ENCODE data around the gene GYPA. TPM values are rescaled to one million over a fixed set of nuclear protein-coding genes. Genes with fewer than 3 reads are reported as not detected.
A peak's percentile ranks its signal among the peaks of the same experiment; 100 is the strongest.

GYPA gene
- total RNA-seq, 1 donor from 2014 or later: not detected

DNA sequence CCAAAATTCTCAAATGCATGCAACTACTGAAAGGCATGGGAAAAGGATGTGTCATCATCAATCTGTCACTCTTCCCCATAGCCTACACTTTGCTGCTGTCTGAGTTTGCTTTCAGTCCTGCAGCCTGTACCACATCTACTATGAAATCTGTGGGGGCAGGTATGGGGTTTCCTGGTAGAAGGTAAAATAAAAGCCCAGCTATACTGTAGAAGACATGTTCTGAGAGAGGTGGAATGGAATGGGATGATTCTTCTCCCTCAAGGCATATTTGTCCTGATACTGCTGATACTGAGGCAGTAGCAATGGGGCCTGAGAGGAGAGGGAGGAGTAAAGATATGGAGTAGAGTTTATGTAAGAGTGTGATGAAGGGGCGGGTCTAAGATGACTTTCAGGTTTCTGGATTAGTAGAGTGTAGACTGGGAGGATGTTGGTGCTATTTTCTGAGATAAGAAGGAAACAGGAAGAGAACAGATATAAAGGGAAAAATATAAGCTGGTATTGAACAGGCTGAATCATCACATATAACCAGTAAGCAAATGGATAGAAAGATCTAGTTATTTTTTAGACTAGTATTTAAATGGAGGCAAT, 38.7 kb upstream of the GYPA start:
- DNase-seq (ENCODE audit: extremely low spot score in 2 of 2): no peak
- TF ChIP-seq POLR2AphosphoS5 (IDR thresholded peaks at IDR 0.05; ENCODE audit: insufficient read depth in 1 of 2, low read depth in 1 of 2): no peak
- no peak for TF ChIP-seq POLR2A (IDR thresholded peaks at IDR 0.05)
- TF ChIP-seq, protein P1, sequence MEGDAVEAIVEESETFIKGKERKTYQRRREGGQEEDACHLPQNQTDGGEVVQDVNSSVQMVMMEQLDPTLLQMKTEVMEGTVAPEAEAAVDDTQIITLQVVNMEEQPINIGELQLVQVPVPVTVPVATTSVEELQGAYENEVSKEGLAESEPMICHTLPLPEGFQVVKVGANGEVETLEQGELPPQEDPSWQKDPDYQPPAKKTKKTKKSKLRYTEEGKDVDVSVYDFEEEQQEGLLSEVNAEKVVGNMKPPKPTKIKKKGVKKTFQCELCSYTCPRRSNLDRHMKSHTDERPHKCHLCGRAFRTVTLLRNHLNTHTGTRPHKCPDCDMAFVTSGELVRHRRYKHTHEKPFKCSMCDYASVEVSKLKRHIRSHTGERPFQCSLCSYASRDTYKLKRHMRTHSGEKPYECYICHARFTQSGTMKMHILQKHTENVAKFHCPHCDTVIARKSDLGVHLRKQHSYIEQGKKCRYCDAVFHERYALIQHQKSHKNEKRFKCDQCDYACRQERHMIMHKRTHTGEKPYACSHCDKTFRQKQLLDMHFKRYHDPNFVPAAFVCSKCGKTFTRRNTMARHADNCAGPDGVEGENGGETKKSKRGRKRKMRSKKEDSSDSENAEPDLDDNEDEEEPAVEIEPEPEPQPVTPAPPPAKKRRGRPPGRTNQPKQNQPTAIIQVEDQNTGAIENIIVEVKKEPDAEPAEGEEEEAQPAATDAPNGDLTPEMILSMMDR (IDR thresholded peaks at IDR 0.05): no peak
- Histone ChIP-seq H3K36me3 (no peaks in the 10 kb centered on the region), H3K27ac (no peak overlapping the region), H3K4me3 (no peak overlapping the region), H3K4me1 (no peaks in the 10 kb centered on the region), H3K9me3 (no peaks in the 10 kb centered on the region), H3K27me3 (no peaks in the 10 kb centered on the region)
- intact Hi-C loops (cut with DNase I): loop anchor here (10.0 kb wide), 1 partner anchor 876 kb away; no protein-coding TSS in a partner anchor

DNA sequence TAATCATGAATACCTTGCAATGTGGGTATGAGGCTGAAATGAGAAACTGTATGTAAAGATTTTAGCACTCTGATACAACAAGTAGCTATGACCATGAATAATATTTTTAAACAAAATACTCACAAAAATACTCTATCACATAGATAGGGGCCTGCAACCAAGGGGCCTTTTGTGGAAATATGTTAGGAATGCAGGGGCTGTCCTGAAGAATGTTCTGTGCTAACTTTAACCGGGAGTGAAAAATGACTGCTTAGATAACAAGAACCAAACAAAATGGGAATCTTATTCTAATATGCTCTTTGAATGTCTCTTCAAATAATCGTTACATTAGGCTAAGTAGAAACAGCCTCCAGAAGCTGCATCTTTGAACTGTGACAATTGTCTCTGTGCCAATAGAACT, 37.9 kb upstream of the GYPA start:
- TF ChIP-seq POLR2AphosphoS5 (IDR thresholded peaks at IDR 0.05; ENCODE audit: insufficient read depth in 1 of 2, low read depth in 1 of 2) (no peak), POLR2A (IDR thresholded peaks at IDR 0.05) (no peak)
- TF ChIP-seq, protein P1 (IDR thresholded peaks at IDR 0.05): no peak
- Histone ChIP-seq H3K27ac (no peak overlapping the region), H3K27me3 (no peaks in the 10 kb centered on the region), H3K4me3 (no peak overlapping the region), H3K4me1 (no peaks in the 10 kb centered on the region), H3K36me3 (no peaks in the 10 kb centered on the region), H3K9me3 (no peaks in the 10 kb centered on the region)
- intact Hi-C loops (cut with DNase I): loop anchor here (10.0 kb wide), 1 partner anchor 876 kb away; no protein-coding TSS in a partner anchor
- no peak for DNase-seq (ENCODE audit: extremely low spot score in 2 of 2)

DNA sequence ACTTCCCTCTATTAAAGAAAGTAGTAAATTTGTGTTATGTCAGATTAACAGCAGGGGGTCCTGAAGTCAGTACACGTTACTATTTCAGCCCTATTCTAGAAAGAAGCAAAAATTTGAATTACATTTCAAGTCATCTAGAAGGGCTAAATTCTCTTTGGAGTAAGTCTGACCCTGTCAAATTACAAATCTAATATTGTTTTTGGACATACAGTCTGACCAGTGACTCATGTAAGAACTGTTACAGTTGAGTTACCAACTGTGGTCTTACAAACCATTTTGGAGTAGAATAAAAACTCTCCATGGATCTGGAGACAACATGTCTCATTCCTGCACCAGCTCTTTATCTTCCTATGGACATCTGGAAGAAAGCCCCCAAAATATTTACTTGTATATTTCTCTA, 36.0 kb upstream of the GYPA start:
- TF ChIP-seq, protein P1 (IDR thresholded peaks at IDR 0.05): no peak
- TF ChIP-seq POLR2AphosphoS5 (IDR thresholded peaks at IDR 0.05; ENCODE audit: insufficient read depth in 1 of 2, low read depth in 1 of 2) (no peak), POLR2A (IDR thresholded peaks at IDR 0.05) (no peak)
- intact Hi-C loops (cut with DNase I): loop anchor here (10.0 kb wide), 1 partner anchor 878 kb away; no protein-coding TSS in a partner anchor
- DNase-seq (ENCODE audit: extremely low spot score in 2 of 2): no peak

DNA sequence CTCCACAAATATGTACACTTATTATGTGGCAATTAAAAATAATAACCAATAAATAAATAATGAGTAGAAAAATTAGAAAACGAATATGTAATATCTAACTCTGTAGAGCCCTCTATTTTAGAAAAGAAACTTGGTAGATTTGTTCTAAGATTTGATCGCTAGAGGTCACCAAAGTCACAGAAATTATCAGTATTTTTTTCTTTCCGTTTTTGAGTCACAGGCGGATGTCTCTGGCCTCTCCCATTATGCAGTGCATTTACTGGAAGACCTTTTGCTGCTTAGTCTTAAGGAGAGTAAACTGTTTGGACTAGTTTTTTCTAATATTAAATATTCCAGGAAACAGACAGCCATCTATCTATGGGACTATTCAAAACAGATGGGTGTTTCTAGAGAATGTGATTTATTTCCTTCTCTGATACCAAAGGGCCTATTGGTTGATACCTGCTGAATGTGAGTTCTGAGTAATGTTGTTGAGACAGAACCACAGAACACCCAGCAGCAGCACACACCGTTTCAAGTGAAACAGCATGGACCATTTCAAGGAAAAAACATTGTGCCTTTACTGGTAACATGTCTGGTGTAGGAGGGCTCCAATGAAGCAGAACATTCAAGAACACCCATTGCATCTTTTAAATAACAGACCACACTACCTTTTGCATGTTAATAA, 34.0 kb upstream of the GYPA start:
- intact Hi-C loops (cut with DNase I): loop anchor here (10.0 kb wide), 1 partner anchor 880 kb away; no protein-coding TSS in a partner anchor
- Histone ChIP-seq H3K4me3 (no peak overlapping the region), H3K27me3 (no peaks in the 10 kb centered on the region), H3K27ac (no peak overlapping the region), H3K9me3 (no peaks in the 10 kb centered on the region), H3K4me1 (no peaks in the 10 kb centered on the region), H3K36me3 (no peaks in the 10 kb centered on the region)
- no peak for TF ChIP-seq POLR2A (IDR thresholded peaks at IDR 0.05)
- peak in 1 of 2 donors; percentile 31 for TF ChIP-seq POLR2AphosphoS5 (IDR thresholded peaks at IDR 0.05; ENCODE audit: insufficient read depth in 1 of 2, low read depth in 1 of 2)
- TF ChIP-seq, protein P1 (IDR thresholded peaks at IDR 0.05): peak in 2 of 3 experiments; percentile 31 to 54
- DNase-seq (ENCODE audit: extremely low spot score in 2 of 2): no peak

More for the DNA sequence above, 36.0 kb upstream of the GYPA start:
- H3K36me3 ChIP-seq: no peaks in the 10 kb centered on the region
- no peaks in the 10 kb centered on the region for H3K4me1 ChIP-seq
- no peak overlapping the region for H3K27ac ChIP-seq
- H3K27me3 ChIP-seq: no peaks in the 10 kb centered on the region
- H3K9me3 ChIP-seq: no peaks in the 10 kb centered on the region
- no peak overlapping the region for H3K4me3 ChIP-seq

DNA sequence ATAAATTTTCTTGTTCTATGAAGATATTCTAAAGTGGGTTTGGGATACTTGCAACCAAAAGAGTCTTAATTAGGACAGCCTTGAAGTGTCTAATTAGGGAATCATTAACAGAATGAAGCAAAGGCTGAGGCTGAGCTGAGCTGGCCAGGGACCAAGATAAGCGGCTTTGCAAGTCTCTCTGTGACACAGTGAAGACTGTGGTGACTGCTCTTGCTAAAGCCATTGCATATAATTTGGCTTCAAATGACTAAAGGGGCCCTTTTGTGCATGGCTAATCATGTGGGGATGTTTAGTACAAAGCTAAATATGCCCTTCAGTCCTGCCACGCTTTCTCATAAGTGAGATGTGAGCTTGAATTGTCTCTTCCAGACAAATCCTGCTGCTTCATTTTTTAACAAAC, 31.2 kb upstream of the GYPA start:
- no peaks in the 10 kb centered on the region for H3K4me1 ChIP-seq
- no peaks in the 10 kb centered on the region for H3K36me3 ChIP-seq
- DNase-seq (ENCODE audit: extremely low spot score in 2 of 2): no peak
- no peaks in the 10 kb centered on the region for H3K9me3 ChIP-seq
- no peak overlapping the region for H3K27ac ChIP-seq
- intact Hi-C loops (cut with DNase I): loop anchor here (10.0 kb wide), 1 partner anchor 883 kb away; no protein-coding TSS in a partner anchor
- no peak overlapping the region for H3K4me3 ChIP-seq
- TF ChIP-seq, protein P1 (IDR thresholded peaks at IDR 0.05): no peak
- TF ChIP-seq POLR2AphosphoS5 (IDR thresholded peaks at IDR 0.05; ENCODE audit: insufficient read depth in 1 of 2, low read depth in 1 of 2): no peak
- TF ChIP-seq POLR2A (IDR thresholded peaks at IDR 0.05): no peak
- no peaks in the 10 kb centered on the region for H3K27me3 ChIP-seq
